Type B pancreatic cell (in vitro differentiated cells): ENCODE results near the gene PKDCC. TPM values are rescaled to one million over a fixed set of nuclear protein-coding genes. Genes with fewer than 3 reads are reported as not detected.
A peak's percentile ranks its signal among the peaks of the same experiment; 100 is the strongest.

Experiments
- DNase-seq: peaks from one replicate; pipeline ENCODE4 v3.0.0; 2021; ENCODE audit warnings: mixed read lengths; ENCODE audit not compliant: unreplicated experiment; ENCODE audit errors: extremely low spot score
- H3K27ac Mint-ChIP-seq: 2 replicates; pipeline ENCODE4 v1.8.0; 2021; ENCODE audit warnings: mild to moderate bottlenecking, mixed read lengths
- H3K27me3 Mint-ChIP-seq: 2 replicates; pipeline ENCODE4 v1.8.0; 2021; ENCODE audit warnings: mixed read lengths
- H3K36me3 Mint-ChIP-seq: 2 replicates; pipeline ENCODE4 v1.8.0; 2021; ENCODE audit warnings: mixed read lengths
- H3K4me1 Mint-ChIP-seq: one replicate; pipeline ENCODE4 v1.8.0; 2021; ENCODE audit warnings: mixed read lengths; ENCODE audit not compliant: unreplicated experiment
- H3K4me3 Mint-ChIP-seq: 2 replicates; pipeline ENCODE4 v1.8.0; 2021; ENCODE audit warnings: mild to moderate bottlenecking, mixed read lengths
- H3K9me3 Mint-ChIP-seq: 2 replicates; pipeline ENCODE4 v1.8.0; 2021; ENCODE audit warnings: mixed read lengths
- total RNA-seq: library from RNA; stranded (reverse); gene quantifications from 2 replicates; pipeline ENCODE4 v1.2.1, GENCODE V29; 2021; ENCODE audit warnings: low replicate concordance
- TF ChIP-seq, protein P1 (sequence below): fragments of 200-600 bp; sonication (generic); conservative IDR thresholded peaks from 2 replicates; pipeline ENCODE4 v1.5.0; 2021; ENCODE audit warnings: antibody characterized with exemption, mild to moderate bottlenecking

PKDCC gene
- total RNA-seq, 1 donor from 2014 or later: 158 TPM

DNA sequence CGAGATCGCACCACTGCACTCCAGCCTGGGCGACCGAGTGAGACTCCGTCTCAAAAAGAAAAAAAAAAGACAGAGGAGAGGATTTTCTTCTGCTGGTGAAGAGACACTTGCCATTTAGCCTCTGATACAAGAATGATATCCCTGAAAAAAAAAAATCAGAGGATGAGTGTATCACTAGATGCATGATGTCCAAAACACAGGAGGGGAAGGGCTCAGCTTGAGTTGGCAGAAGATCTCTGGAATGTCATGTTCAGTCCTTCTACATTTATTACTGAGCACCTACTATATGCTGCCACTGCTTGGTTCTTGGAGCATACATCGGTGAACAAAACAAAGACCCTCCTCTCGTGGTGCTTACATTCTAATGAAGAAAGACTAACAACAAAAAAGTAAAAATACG lies 10.9 kb upstream of the PKDCC start:
- H3K27ac Mint-ChIP-seq: no peak overlapping the region
- H3K36me3 Mint-ChIP-seq: no peaks in the 10 kb centered on the region
- no peak for DNase-seq

DNA sequence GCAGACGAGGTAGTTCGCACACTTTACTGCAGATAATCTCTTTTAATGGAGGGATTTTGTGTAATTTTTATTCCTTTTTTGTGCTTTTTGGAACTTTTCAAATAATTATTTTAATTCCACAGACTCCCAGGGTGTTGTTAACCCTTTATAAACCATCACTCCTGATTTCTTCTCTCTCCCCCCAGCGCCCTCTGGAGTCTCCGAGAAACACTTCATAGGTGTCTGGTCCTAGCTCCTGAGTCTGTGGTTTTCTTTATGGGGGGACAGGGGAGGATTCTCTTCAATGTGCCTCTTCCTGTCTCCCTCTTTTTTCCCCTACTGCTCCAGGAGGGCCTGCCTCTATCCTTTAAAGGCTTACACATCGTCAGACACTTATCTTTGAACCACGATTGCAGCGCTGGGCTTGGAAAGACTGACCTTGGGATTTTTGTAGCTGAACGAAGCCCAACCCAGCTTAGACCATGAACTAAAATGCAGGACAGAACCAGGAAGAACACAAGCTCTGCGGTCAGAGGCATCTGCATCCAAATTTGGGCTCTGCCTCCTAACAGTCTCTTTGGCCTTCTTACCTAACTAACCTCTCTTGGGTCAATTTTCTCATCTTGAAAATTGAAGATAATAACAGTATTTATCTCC lies 7.1 kb upstream of the PKDCC start:
- DNase-seq: no peak

More for the DNA sequence above, 10.9 kb upstream of the PKDCC start:
- Mint-ChIP-seq H3K4me3 (no peak overlapping the region), H3K27me3 (peaks cover 7% of the 10 kb centered on the region), H3K9me3 (no peaks in the 10 kb centered on the region), H3K4me1 (peaks cover 12% of the 10 kb centered on the region)
- TF ChIP-seq, protein P1, sequence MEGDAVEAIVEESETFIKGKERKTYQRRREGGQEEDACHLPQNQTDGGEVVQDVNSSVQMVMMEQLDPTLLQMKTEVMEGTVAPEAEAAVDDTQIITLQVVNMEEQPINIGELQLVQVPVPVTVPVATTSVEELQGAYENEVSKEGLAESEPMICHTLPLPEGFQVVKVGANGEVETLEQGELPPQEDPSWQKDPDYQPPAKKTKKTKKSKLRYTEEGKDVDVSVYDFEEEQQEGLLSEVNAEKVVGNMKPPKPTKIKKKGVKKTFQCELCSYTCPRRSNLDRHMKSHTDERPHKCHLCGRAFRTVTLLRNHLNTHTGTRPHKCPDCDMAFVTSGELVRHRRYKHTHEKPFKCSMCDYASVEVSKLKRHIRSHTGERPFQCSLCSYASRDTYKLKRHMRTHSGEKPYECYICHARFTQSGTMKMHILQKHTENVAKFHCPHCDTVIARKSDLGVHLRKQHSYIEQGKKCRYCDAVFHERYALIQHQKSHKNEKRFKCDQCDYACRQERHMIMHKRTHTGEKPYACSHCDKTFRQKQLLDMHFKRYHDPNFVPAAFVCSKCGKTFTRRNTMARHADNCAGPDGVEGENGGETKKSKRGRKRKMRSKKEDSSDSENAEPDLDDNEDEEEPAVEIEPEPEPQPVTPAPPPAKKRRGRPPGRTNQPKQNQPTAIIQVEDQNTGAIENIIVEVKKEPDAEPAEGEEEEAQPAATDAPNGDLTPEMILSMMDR: no peak

DNA sequence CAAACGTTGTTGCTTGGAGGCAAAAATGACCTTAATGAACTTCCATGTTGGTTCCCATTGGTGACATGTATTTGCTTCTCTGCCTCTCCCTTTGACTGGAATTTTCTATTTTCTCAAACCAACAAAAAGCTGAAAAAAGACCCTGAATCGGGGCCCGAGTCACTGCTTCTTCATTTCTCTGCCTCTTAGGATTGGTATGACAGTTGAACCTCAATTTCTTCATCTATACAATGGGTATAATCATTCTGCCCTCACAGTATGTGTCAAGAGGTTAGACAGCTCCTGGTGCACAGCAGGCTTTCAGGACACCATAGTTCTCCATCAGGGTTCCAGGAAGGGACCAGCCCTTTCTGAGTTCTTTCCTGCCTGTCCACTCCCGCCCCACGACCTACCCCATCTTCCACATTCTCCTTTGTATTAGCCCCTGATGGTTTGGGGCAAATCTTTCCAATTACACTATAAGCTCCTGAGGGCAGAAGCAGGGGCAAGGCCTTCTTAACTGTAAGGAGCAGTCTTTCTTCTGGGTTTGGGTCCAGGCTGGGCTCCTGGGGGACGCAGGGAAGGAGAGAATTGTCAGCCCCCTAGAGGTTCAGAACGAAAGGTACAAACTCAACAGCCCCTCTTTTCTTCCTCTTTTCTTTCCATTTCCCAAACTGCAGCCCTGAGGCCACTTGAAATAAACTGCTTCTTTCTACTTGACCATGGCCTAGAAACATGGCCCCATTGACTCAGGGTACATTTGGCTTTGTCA lies 6.3 kb upstream of the PKDCC start:
- Mint-ChIP-seq H3K4me3 (no peak overlapping the region), H3K9me3 (no peaks in the 10 kb centered on the region), H3K27ac (no peak overlapping the region), H3K27me3 (peaks cover 28% of the 10 kb centered on the region), H3K4me1 (peaks cover 28% of the 10 kb centered on the region), H3K36me3 (no peaks in the 10 kb centered on the region)
- TF ChIP-seq, protein P1: no peak
- DNase-seq: no peak

More for the DNA sequence above, 7.1 kb upstream of the PKDCC start:
- Mint-ChIP-seq H3K9me3 (no peaks in the 10 kb centered on the region), H3K4me3 (no peak overlapping the region), H3K27me3 (peaks cover 22% of the 10 kb centered on the region), H3K27ac (no peak overlapping the region), H3K36me3 (no peaks in the 10 kb centered on the region), H3K4me1 (peaks cover 21% of the 10 kb centered on the region)
- TF ChIP-seq, protein P1: peak; percentile 37

DNA sequence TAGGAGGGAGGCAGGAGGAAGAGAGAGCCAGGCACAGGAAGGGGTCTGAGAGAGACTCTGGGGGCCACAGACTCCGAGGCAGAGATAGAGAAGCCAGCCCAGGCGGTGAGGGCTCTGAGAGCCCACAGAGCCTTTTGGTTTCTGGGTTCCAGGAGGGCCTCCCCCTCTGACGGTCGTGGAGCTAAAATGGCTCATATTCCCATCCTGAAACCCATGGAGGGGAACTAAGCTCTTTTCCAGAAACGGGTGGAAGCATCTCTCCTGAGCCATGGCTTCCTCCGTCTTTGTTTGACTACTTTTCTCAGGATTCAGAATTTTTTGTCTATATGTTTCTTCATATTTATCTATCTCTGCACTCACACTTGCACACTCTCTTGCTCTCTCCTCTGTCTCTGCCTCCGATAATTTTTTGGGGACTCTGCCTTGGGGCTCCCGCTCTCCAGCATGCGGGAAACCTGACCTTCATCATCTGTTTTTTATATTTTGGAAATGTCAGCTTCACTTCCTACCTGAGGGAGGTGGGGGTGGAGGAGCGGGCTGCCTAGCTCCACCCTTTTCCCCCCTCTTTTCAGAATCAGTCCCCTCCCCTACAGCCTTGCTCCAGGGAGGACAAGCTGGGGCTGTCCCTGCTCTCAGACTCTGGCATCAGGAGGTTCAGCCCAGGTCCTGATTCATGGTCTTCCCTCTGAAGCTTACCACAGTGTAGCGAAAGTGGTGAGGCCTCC lies 5.0 kb upstream of the PKDCC start:
- TF ChIP-seq, protein P1: no peak
- H3K4me1 Mint-ChIP-seq: peaks cover 32% of the 10 kb centered on the region

DNA sequence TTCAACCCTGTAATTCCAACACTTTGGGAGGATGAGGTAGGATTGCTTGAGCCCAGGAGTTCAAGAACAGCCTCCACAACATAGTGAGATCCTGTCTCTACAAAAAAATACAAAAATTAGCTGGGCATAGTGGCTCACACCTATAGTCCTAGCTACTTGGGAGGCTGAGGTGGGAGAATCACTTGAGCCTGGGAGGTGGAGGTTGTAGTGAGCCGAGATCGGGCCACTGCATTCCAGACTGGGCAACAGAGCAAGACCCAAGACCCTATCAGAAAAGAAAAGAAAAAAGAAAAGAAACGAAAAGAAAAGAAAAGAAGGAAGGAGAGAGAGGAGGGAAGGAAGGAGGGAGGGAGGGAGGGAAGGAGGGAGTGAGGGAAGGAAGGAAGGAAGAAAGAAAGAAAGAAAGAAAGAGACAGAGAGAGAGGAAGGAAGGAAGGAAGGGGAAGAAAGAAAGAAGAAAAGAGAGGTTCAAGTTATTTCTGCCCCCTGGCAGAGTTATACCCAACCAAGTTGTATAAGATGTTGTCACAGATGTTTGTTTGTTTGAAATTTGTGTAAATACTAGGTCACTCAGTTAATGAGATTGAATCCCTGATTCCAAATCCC lies 3.9 kb upstream of the PKDCC start:
- H3K36me3 Mint-ChIP-seq: no peaks in the 10 kb centered on the region
- TF ChIP-seq, protein P1: no peak
- no peak overlapping the region for H3K4me3 Mint-ChIP-seq
- H3K27me3 Mint-ChIP-seq: peaks cover 37% of the 10 kb centered on the region
- no peaks in the 10 kb centered on the region for H3K9me3 Mint-ChIP-seq
- H3K4me1 Mint-ChIP-seq: peaks cover 32% of the 10 kb centered on the region
- H3K27ac Mint-ChIP-seq: no peak overlapping the region
- no peak for DNase-seq

More for the DNA sequence above, 5.0 kb upstream of the PKDCC start:
- Mint-ChIP-seq H3K9me3 (no peaks in the 10 kb centered on the region), H3K4me3 (no peak overlapping the region), H3K27ac (no peak overlapping the region), H3K36me3 (no peaks in the 10 kb centered on the region), H3K27me3 (peaks cover 33% of the 10 kb centered on the region)
- no peak for DNase-seq
